Fibroblast of skin of abdomen (primary cell): ENCODE results near the gene TIMM21.

ENCODE experiments used
- DNase-seq: peaks from one replicate; pipeline ENCODE4 v3.0.0-alpha.2; 2013

TIMM21 gene

DNA sequence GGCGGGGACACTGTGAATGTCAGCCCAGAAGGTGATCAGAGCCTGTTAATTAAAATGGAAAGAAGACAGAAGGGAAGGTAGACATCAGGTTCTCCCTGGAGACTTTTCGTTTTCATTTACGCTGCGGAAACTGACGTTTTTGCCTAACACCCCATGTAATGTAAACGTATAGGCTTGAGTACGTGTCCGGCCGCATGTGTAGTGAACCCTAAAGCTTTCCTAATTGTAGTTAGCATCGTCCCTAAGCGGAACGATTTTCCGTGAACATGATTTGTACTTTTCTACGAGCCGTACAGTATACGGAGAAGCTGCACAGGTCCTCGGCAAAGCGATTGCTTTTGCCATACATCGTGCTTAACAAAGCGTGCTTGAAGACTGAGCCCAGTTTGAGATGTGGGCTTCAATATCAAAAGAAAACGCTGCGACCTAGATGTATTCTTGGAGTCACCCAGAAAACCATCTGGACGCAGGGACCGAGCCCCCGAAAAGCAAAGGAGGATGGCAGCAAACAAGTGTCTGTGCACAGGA is 284 bp downstream of the TIMM21 start:
- no peak for DNase-seq

DNA sequence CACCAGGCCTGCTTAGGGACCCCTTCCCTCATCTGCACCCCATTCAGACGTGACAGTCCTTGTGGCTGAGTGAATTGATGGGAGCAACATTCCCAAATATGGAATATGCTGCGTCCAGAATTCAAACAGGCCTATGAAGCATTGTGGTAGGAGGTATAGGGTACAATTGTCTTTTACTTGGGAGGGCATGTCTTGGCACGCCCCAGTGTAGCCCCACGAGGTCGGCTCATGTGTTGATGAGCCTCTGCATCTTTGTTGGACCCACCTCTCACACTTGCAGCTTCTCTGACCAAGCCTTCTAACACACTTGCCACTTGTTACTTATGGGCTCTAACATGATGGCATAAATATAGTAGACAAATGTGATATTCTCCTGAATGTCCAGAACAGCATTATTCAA is 1.6 kb downstream of the TIMM21 start:
- no peak for DNase-seq

DNA sequence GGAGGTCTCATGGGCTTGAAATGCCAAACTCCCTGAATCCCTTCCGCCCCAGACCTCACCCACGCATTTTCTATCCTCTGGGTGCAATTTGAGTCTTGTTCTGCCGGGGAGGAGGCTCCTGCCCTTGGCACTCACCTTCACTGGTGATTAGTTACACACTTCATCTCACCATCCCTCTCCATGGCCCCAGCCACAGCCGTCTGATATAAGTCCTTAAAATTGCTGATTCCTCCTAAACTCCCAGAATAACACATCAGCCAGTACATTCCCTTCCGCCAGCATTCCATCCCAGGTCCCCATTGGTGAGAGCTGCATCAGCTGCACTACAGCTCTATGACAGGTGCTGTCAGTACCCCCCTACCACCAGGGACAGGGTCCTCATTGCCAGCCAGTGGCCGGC is 3.9 kb downstream of the TIMM21 start:
- DNase-seq = no peak

DNA sequence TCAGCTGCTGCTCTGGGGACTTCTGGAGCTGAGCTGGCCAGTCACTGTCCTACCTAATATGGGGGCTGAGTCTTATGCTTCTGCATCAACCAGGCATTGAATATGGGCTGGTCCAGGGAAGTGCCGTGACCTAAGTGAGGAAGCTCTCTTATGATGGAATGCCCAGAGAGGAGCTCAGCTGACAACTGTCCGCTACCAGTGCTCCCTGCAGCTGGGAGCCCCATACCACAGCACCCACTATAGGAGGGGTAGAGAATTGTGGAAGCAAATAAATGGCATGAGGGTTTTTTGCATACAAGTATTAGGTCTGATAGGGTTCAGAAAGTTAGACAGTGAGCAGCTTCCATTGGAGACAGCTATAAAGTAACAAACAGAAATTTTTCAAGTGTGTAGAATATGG is 4.5 kb downstream of the TIMM21 start:
- no peak for DNase-seq

DNA sequence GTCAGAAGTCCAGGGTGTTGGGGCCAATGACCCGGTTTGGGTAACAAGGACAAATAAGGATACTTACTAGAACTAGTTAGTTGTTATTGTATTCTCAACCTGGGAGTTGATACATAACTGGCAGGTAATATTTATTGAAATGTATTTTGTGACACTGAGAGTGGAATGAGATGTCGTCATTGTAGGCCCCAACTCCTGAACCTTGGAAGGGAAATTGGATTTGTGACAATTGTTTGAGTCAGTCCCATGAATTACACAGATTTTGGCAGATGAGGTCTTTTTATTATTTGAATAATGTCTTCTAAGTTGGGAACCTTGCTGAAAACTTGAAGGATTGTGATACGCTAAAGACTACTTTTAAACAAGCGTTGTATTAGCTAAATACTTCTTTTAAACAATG is 5.1 kb downstream of the TIMM21 start:
- no peak for DNase-seq

DNA sequence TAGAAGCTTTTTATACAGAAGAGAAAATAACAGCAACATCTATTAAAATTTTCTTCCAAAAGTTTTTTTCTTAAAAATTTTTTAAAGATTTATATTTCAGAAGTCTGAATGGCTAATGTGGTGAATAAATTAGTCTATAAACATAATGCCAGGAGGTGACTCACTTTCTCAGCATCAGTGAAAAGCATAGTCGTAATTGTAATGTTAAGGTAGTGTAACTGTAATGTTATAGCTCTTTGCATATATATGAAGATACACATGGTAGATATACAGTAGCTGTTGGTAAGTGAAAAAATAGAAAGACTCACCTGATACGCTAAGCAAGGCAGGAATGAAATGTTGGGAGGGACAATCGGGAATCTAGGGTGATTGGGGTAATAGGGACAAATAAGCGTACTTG is 5.5 kb downstream of the TIMM21 start:
- DNase-seq = no peak

DNA sequence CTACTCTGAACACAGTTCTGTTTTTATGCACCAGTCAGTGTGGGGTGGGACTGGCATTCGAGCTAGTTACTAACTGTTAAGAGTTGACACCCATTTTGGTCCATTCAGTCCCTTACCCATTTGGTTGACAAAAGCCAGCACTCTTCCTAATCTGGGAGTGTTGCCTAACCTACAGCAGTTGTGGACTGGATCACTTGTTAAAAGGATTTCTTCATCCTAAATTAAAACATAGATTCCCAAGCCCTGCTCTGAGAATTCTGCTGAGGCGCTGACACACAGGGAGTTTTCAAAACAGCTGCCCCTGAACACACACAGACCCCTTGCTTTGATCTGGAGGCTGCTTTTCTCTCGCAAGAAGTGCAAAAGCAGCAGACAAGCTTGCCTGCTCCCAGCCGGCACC is 6.4 kb downstream of the TIMM21 start:
- no peak for DNase-seq

DNA sequence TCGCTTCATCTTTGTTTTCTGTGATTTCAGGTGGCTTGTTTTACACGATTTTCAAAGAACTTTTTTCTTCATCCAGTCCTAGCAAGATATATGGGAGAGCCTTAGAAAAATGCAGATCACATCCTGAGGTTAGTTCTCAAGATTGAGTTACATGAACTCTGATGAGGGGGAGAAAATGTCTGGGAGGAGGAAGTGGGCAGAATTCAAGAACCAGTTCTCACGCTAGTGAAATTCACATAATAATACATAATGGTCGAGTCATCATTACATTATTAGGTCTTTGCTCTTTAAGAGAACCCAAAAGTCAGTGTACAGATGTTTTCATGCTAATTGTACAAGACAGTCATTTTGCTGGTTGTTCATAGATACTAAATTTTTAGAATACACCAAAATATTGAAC is 7.0 kb downstream of the TIMM21 start:
- peak; percentile 32 for DNase-seq

DNA sequence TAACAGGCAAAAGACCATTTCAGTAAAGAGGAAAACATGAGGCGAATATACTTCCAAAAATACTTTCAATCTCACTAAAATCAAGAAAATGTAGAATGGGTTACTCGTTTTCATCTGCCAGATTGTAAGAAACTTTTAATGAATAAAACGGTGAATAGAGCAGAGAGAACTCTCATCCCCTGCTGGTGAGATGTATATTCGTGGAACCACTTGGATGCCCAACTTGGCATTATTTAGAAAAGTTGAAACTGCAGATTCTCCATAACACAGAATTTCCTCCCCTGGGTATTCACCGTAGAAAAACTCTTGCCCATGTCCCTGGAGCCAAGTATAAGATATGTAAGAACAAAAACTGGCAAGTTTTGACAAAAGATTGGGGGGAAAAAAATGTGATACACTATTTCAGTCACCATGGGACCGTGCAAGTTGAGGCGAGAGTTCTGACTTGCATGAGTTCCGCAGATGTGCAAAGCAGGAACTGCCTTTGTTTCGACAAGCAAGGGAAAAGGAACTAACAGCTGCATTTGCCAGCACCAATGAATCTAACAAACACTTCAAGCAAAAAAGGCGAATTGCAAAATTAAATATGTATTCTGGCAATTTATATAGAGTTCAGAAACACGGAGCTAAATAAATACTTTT is 14.8 kb downstream of the TIMM21 start:
- no peak for DNase-seq

DNA sequence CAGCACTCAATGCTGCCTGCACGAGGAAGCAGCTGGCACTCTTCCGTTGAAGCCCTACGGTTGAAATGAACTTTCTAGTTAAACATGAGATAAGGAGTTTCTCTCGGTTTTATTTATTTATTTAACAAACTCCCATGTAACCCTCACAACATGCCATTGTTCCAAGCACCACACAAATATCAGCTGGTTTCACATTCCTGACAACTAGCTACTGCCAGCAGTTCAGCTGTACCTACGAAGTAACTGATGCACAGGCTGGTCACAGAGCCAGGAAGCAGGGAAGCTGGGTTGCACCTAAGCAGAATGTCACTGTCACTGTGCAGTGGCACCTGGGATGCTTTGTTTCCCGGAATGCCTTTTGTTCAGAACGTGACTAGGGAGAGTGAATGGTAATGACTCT is 18.1 kb downstream of the TIMM21 start:
- no peak for DNase-seq

DNA sequence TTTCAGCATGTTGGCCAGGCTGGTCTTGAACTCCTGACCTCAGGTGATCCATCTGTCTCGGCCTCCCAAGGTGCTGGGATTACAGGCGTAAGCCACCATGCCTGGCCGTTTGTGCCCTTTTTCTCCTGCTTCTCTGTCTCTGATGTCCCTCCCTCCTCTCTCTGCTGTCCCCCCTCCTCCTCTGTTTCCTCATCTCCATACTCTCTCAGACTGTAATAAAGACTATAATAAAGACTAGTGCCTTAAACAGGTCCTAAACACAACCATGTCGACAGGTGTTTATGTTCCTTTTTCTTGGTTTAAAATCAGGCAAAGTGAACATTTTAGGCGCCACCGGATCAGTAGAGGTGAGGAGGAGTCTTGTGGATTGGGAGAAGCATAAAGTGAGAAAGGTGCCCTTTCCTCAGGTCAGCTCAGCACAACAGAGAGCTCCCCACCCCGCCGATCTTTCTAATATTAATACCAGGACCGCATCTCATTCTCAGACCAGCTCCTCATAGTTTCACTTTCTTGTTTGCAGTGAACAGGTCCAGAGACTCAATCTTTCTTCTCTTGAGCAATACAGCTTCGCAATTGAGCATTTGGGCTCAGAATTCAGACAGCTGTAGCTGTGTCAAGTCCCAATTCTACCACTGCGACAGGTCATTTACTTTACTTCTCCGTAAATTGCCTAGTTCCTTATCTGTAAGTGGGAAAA is 23.7 kb downstream of the TIMM21 start:
- DNase-seq = no peak

DNA sequence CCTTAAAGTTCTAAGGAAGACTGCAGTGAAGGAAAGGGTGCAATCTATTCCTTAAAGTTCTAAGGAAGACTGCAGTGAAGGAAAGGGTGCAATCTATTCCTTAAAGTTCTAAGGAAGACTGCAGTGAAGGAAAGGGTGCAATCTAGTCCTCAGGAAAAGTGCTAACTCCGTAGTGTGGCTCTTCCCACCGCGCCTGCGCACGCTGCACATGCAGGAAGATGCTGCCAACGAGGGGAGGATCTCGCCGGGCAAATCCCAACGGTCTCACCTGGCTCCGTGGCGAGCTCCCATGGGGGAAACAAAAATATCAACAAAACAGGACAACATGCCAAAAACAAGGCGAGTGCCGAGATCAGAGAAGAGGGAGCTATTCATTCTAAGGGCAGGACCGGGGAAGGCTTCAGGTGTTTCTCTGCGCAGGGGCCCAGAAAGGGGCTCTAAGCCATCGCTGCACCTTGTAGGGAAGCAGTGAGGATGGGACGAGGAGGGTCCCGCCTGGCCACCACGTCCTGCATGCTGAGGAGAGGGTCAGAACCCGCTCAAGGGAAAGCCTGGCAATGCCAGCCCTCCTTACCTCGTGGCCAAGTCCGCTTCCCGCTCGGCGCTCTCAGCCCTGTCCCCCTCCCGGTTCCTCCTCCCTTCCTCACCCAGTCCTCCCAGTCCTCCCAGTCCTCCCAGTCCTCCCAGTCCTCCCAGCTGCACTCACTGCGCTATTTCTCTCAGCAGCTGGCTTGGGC is 24.5 kb downstream of the TIMM21 start:
- no peak for DNase-seq

DNA sequence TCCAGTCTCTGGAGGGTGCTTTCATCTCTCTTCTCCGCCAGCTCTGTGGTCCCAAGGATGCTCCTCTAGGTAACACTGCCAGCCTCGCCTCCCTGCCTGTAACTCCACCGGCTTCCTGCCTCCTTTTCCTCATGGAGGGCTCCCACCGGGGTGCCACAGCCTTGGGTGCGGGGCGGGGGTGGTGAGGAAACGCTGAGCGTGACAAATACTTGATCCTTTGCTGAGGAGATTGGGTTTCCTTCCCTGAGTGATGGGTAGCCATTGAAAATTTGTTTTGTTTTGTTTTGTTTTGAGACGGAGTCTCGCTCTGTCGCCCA is 25.1 kb downstream of the TIMM21 start:
- DNase-seq = no peak

DNA sequence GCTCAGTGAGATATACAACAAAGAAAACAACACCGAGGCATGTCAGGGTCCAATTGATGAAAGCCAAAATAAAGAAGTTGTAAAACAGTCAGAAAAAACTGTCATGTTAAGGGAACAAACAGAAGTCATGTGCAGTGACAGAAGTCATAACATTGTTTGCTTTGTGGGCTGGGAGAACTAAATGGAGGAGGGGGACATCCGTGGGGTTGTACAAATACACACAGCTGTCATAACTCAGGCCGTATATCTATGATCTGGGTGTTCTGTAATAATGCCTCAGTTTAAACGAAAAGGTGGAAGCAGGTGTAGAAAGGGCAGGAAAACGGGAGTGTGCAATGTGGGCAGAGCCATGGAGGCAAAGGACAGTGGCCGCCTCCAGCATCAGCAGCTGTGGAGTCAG is 27.3 kb downstream of the TIMM21 start:
- no peak for DNase-seq

DNA sequence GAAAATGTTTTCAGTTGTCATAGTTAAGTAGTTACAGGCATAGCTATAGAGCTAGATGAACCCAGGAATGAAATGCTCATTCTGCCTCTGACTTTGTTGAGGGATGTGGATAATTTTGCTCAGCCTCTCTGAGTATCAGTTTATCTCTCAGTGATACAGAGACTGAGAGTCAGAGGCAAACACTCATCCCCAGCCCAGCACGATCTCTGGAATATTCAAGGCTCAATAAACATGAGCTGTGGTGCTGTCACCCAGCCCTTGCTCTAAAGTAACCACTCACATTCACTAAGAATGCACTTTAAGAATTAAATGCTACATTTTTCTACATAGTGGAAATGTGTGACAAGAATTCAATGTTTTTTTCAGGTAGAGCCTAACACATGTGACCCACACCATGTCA is 30.6 kb downstream of the TIMM21 start:
- no peak for DNase-seq

DNA sequence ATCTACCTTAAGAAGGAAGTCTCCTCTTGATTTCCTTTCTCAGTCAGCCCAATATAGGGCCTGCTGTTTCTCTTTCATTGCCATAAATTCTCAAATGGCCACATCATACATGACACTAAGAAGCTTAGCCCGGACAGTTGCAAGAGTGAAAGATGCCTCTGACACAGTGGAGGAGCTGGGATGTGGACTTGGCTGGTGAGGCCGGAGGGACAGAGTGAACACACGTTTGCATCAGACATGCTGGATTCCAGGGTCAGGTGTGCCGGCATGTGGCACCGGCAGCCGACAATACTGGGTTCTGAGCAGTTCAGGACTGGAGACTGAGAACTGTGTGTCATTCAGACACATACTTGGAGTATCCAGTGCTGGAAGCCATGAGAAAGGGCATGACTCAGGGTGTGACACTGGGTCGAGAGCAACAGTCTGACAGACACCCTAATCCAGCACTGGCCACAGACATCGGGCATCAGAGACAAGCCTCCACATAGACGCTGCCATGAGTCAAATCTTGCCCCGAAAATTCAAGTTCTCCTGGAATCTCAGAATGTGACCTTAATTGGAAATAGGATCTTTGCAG is 31.4 kb downstream of the TIMM21 start:
- DNase-seq = no peak

DNA sequence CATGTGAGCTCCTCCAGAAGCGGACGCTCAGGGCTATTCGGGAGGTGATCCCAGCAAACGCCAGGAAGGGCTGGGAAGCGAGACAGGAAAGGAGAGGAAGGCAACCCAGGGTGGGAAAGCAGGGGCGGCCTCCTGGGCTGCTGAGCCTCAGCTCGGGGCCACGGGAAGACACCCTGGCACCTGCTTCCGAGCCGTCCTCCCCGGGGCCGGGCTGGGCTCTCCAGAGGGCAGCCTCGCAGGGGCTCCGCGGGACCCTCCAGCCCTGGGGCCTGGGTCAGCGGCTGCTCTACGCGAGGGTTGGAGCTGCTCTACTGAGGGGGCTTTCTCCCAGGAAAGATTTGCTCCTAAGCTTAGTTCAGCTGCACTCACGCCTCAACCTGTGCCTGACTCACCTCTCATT is 34.0 kb downstream of the TIMM21 start:
- DNase-seq = no peak

DNA sequence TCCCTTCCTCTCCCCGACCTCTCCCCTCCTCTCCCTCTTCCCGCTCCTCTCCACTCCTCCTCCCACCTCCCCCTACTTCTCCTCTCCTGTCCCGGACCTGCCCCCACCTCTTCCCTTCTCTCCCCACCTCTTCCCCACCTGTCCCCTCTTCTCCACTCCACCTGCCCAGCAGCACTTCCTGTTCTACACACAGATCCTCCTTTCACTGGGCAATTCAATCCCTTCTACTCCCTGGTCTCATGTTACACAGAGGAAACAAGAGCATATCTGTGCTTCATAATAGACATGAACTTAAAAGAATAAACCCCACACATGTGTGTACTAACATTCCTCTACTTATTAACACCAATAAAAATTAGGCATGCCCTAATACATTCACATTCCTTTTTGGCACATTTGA is 34.8 kb downstream of the TIMM21 start:
- no peak for DNase-seq

DNA sequence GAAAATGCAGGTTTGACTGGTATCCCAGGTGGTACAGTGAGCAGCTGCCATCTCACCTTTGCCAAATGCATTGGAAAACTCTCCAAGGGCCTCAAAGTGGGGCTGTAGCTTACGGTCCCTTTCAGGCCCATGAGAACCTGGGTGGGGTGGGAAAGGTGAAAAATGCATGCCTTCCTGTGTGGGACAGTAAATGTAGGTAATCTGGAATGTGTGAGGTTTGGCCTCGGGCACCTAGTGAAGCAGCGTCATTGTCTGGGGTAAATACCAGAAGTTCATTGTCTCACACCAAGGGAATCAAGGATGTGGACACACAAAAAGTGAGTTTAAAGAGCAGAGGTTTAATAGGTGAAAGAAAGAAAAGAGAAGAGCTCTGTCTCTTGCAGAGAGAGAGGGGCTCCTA is 36.6 kb downstream of the TIMM21 start:
- DNase-seq = no peak

DNA sequence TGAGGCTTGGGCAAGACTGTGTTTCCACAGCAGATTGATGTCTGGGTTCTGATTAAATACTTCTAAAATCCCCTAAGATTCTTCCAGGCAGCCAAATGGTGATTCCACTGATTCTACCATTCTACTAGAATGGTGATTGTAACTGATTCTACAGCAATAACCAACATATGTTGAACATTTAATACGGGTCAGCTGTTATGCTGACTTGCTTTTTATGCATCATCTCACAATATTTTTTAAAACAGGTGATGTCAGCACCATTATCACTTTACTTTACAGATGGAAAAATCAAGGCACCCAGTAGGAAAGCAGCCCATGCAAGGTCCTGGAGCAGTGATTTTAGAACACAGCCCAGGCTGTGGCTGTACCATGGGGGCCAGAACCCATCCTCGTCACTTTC is 37.5 kb downstream of the TIMM21 start:
- DNase-seq = no peak

DNA sequence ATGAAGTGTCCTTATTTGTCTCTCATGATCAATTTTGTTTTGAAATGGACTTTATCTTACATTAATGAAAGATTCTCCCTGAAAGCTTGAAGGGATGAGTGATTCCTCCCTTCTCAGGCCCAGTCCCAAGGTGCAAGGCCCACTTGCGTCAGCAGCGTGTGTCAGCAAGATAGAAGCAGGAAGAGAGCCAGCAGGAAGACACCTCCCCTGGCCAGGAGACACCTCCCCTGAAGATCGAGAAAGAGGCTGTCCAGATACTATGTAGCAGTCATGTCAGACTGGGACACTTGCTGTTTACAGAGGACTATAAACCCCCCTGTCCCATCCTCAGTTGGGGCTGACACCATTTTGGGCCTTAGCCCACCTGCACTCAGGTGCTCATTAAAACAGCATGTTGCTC is 38.3 kb downstream of the TIMM21 start:
- DNase-seq = no peak

DNA sequence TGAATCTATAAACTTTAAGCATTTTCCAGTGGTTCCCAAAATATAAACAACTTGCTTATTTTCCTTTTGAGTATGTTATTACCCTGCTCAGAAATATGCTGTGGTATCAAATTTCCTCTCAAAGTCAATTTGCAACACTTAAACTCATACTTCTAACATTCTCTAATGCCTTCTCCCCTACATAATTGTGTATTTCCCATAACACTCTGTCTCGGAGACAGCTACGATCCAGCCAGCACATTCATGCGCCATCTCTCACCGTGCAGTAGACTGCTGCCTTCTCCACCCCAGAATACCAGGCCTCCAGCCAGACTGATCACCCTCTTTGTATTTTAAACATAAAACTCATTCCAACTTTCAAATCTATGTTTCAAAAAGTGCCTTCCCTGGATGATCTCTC is 41.8 kb downstream of the TIMM21 start:
- peak; percentile 45 for DNase-seq

DNA sequence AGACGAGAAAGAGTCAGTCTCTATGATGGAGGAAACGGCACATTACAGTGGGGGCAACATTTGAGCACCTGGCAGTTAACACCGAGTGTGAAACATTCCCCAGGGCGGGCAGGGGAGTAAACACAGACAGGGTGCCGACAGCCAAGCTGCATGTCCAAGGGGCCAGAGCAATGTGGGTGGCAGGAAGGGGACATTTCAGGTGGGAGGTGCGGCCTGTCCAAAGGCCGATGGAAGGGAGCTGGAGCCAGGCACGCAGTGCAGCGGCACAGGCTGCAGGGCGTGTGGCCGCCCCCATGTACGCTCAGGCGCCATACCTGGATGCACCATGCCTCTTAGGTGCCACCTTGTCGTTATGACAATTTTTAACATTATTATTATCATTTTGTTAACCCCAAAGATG is 43.3 kb downstream of the TIMM21 start:
- DNase-seq = no peak

DNA sequence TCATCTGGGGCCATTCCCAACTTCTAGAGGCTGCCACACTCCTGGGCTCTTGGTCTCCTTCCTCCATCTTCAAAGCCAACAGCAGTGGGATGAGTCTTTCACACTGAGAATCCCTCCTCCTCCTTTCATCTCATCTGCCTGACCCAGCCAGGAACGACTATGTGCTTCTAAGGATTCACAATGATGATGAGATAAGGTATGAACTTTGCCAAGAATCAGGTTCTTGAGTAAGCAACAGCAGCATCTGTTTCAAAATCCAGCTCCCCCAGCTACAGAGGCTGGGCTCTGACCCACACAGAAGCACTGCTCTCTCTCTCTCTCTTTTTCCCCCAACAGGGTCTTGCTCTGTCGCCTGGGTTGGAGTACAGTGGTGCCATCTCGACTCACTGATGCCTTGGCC is 46.4 kb downstream of the TIMM21 start:
- no peak for DNase-seq
